DOHH2 (cell line): ENCODE results near the gene TLK2.
"Not testable (repeated sequence)": the region's sequence is repeated elsewhere in the genome, so short reads cannot be mapped to it uniquely, and the experiment has no call there.

Experiments
- H3F3A ChIP-seq: fragments of 200-600 bp; sonication (generic), shearing (Covaris generic); 2 replicates; pipeline ENCODE4 v1.6.0; 2016; ENCODE audit warnings: antibody characterized with exemption, mild to moderate bottlenecking; ENCODE audit not compliant: control insufficient read depth, insufficient read depth
- H3K27ac ChIP-seq: fragments of 200-600 bp; sonication (generic); 2 replicates; pipeline ENCODE4 v1.5.1; 2014; ENCODE audit warnings: low read depth, mild to moderate bottlenecking, low read length, moderate library complexity
- H3K27me3 ChIP-seq: fragments of 200-600 bp; sonication (generic); 2 replicates; pipeline ENCODE4 v1.6.1; 2014; ENCODE audit warnings: mild to moderate bottlenecking, low read length, mixed read lengths; ENCODE audit not compliant: control insufficient read depth
- H3K36me3 ChIP-seq: fragments of 200-600 bp; sonication (generic); 2 replicates; pipeline ENCODE4 v1.6.1; 2014; ENCODE audit warnings: mild to moderate bottlenecking, low read length, moderate library complexity, mixed read lengths; ENCODE audit not compliant: control insufficient read depth
- H3K4me1 ChIP-seq: fragments of 200-600 bp; sonication (generic); 2 replicates; pipeline ENCODE4 v1.6.1; 2014; ENCODE audit warnings: mild to moderate bottlenecking, low read length, mixed read lengths; ENCODE audit not compliant: control insufficient read depth
- H3K4me2 ChIP-seq: fragments of 200-600 bp; sonication (generic); 2 replicates; pipeline ENCODE4 v1.6.0; 2014; ENCODE audit warnings: mild to moderate bottlenecking, low read length, moderate library complexity
- H3K4me3 ChIP-seq: fragments of 200-600 bp; sonication (generic); 2 replicates; pipeline ENCODE4 v1.5.1; 2014; ENCODE audit warnings: mild to moderate bottlenecking, low read length, mixed read lengths
- H3K79me2 ChIP-seq: fragments of 200-600 bp; sonication (generic); 2 replicates; pipeline ENCODE4 v1.6.1; 2014; ENCODE audit warnings: mild to moderate bottlenecking, low read length, mixed read lengths; ENCODE audit not compliant: control insufficient read depth
- H3K9me2 ChIP-seq: fragments of 200-600 bp; sonication (generic); replicated peaks from 2 replicates; pipeline ENCODE4 v1.6.1; 2014; ENCODE audit warnings: mild to moderate bottlenecking, low read length, mixed read lengths; ENCODE audit not compliant: control insufficient read depth
- H3K9me3 ChIP-seq: fragments of 200-600 bp; sonication (generic); 2 replicates; pipeline ENCODE4 v1.6.1; 2014; ENCODE audit warnings: antibody characterized with exemption, low read length, mixed read lengths; ENCODE audit not compliant: control insufficient read depth, insufficient read depth
- H4K20me1 ChIP-seq: fragments of 200-600 bp; sonication (generic); 2 replicates; pipeline ENCODE4 v1.6.0; 2014; ENCODE audit warnings: low read depth, mild to moderate bottlenecking, antibody characterized with exemption, low read length, moderate library complexity; ENCODE audit not compliant: control insufficient read depth, insufficient read depth
- TF ChIP-seq, protein P1 (sequence below): fragments of 200-600 bp; sonication (generic); IDR thresholded peaks from one replicate; pipeline ENCODE4 v1.5.1; 2014; ENCODE audit warnings: antibody characterized with exemption, mild to moderate bottlenecking, low read depth, low read length; ENCODE audit not compliant: poor library complexity, severe bottlenecking

The TLK2 gene

DNA sequence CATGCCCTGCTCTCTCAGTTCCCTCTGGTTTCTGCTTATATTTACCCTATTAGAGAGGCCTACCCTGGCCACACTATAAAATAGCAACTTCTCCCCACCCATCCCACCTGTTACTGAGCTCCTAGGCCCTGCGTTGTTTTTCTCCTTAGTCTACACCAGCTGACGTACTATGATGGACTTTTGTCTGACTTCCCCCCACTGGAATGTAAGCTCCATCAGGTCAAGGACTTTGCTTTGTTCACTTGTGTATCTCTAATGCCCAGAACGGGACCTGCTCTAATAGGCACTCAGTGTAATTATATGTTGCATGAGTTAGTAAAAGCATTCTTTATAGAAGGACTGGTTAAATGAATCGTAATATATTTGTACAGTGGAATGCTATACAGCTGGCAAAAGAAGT lies 62.4 kb downstream of the TLK2 start:
- H3K4me1 ChIP-seq, H3K27ac ChIP-seq, H3K9me2 ChIP-seq, H3F3A ChIP-seq, H3K27me3 ChIP-seq, H4K20me1 ChIP-seq, H3K4me3 ChIP-seq, H3K4me2 ChIP-seq, H3K9me3 ChIP-seq: not testable (repeated sequence)
- Histone ChIP-seq H3K79me2 (peaks cover 36% of the 10 kb centered on the region), H3K36me3 (peaks cover 37% of the 10 kb centered on the region)

DNA sequence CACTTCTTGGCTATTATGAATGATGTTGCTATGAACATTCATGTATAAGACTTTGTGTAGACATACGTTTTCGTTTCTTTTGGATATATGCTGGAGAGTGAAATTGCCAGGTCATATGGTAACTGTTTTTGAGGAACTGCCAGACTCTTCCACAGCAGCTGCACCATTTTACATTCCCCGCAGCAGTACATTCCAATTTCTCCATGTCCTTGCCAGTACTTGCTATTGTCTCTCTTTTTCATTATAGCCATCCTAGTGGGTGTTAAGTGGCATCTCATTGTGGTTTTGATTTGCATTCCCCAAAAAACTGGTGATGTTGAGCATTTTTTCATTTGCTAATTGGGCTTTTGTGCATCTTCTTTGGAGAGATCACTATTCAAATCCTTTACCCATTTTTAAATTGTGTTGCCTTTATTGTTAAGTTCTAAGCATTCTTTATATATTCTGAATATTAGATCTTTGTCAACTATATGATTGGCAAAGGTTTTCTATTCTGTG lies 64.7 kb downstream of the TLK2 start:
- peaks cover 45% of the 10 kb centered on the region for H3K79me2 ChIP-seq
- H3K4me2 ChIP-seq, H4K20me1 ChIP-seq, H3K27ac ChIP-seq, H3K4me1 ChIP-seq, H3K9me2 ChIP-seq, H3F3A ChIP-seq, H3K4me3 ChIP-seq, H3K9me3 ChIP-seq, H3K27me3 ChIP-seq: not testable (repeated sequence)
- peaks cover 31% of the 10 kb centered on the region for H3K36me3 ChIP-seq

DNA sequence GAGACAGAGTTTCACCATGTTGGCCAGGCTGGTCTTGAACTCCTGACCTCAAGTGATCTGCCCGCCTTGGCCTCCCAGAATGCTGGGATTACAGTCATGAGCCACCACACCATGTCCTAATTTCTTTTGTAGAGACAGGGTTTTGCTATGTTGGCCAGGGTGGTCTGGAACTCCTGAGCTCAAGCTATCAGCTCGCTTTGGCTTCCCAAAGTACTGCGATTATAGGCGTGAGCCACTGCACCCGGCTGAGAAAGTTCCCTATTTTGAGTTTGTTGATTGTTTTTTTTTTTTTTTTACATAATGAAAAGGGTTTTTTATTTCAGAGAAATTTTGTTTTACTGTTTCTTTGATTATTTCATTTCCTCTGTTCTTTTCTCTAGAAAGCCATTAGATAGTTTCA lies 67.4 kb downstream of the TLK2 start:
- not testable (repeated sequence) for H3K4me2 ChIP-seq, H4K20me1 ChIP-seq, H3K9me2 ChIP-seq, H3K4me3 ChIP-seq, H3K9me3 ChIP-seq, H3K4me1 ChIP-seq, H3K27me3 ChIP-seq, H3F3A ChIP-seq, H3K27ac ChIP-seq
- H3K36me3 ChIP-seq, result peaks cover 26% of the 10 kb centered on the region
- peaks cover 37% of the 10 kb centered on the region for H3K79me2 ChIP-seq

DNA sequence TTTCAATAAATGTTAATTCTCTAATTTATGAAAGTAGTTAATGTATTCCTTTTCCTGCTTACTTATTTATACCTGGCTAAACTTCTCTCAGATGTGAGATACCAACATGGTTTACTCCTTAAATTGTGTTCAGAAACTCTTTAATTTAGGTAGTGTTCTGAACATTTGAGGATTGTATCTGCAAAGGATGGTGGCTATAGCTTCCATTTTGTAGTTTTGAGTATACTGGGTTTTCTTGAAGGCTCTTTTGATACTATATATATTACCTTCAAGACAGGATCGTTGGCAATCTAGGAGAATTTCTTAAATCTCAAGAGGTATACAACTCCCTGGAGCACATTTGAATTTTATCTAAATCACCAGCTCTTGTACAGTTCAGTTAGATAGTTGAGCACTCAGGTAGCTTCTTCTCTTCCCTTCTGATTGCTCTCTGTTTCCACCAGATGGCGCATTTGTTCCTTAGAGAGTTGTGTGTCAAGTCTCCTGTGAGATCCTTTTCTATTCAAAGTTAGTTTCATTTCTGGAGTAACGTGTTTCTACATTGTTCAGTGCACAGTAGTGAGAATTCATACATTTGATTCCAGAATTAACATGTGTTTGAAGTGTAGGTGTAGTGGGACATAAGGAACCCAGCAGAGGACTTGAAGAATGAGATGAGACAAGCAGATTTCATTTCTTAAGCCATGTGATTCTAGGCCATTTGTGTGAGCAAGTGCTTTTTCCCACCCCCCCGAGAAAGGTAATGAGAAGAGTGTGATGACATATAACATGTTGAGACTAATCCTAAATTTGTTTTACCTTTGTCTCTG lies 74.4 kb downstream of the TLK2 start:
- H3K4me3 ChIP-seq, H3K27me3 ChIP-seq, H3K27ac ChIP-seq, H3K9me3 ChIP-seq, H3K4me1 ChIP-seq, H3F3A ChIP-seq, H4K20me1 ChIP-seq, H3K9me2 ChIP-seq, H3K79me2 ChIP-seq: not testable (repeated sequence)
- Histone ChIP-seq H3K36me3 (peaks cover 30% of the 10 kb centered on the region), H3K4me2 (peak overlapping the region; percentile 44)
- TF ChIP-seq, protein P1, sequence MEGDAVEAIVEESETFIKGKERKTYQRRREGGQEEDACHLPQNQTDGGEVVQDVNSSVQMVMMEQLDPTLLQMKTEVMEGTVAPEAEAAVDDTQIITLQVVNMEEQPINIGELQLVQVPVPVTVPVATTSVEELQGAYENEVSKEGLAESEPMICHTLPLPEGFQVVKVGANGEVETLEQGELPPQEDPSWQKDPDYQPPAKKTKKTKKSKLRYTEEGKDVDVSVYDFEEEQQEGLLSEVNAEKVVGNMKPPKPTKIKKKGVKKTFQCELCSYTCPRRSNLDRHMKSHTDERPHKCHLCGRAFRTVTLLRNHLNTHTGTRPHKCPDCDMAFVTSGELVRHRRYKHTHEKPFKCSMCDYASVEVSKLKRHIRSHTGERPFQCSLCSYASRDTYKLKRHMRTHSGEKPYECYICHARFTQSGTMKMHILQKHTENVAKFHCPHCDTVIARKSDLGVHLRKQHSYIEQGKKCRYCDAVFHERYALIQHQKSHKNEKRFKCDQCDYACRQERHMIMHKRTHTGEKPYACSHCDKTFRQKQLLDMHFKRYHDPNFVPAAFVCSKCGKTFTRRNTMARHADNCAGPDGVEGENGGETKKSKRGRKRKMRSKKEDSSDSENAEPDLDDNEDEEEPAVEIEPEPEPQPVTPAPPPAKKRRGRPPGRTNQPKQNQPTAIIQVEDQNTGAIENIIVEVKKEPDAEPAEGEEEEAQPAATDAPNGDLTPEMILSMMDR, result peak; percentile 55

DNA sequence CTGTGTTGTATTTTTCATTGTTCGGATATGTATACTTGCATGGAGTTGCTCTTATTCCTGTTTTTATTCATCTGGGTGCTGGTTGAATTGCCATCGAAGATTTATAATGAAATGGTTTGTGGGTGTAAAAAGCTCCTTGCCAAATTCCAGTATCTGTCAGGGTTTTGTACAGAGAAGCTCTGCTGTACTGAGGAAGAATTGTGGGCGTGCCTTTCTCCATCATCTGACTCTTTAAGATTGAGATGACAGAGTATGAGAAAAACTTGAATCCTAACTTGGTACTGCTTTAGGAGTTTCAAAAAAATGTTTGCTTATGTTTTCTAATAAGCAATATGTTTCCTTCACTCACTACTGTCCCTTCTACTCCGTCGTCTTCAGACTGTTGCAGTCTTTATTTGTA lies 78.9 kb downstream of the TLK2 start:
- not testable (repeated sequence) for H3F3A ChIP-seq, H3K4me3 ChIP-seq, H3K27ac ChIP-seq, H3K9me2 ChIP-seq, H3K4me2 ChIP-seq, H3K9me3 ChIP-seq, H3K27me3 ChIP-seq, H3K79me2 ChIP-seq, H4K20me1 ChIP-seq, H3K4me1 ChIP-seq
- H3K36me3 ChIP-seq, result peaks cover 49% of the 10 kb centered on the region

DNA sequence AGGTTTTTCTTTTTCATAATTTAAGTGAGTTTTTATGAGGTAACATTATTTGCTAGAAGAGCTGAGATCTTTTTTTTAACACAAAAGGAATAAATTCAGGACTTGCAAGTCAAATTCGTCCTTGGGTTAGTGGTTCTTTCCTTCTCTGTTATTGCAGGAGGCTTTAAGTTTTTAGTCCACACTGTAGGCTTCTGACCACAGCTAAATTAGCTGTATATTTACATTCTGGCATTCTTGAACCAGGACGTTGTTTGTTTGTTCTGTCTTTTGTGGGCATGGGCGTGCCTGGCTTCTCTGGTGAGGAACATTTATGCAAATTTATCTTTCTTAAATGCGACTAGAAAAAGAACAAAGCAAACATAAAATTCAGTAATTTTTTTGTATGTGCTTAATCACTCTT lies 80.3 kb downstream of the TLK2 start:
- H3K9me3 ChIP-seq, H3K79me2 ChIP-seq, H3K9me2 ChIP-seq, H3K4me1 ChIP-seq, H4K20me1 ChIP-seq, H3K27ac ChIP-seq, H3K4me3 ChIP-seq, H3F3A ChIP-seq, H3K4me2 ChIP-seq, H3K27me3 ChIP-seq: not testable (repeated sequence)
- peaks cover 54% of the 10 kb centered on the region for H3K36me3 ChIP-seq

DNA sequence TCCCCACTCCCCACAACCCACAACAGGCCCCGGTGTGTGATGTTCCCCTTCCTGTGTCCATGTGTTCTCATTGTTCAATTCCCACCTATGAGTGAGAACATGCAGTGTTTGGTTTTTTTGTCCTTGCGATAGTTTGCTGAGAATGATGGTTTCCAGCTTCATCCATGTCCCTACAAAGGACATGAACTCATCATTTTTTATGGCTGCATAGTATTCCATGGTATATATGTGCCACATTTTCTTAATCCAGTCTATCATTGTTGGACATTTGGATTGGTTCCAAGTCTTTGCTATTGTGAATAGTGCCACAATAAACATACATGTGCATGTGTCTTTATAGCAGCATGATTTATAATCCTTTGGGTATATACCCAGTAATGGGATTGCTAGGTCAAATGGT lies 82.3 kb downstream of the TLK2 start:
- H3K9me2 ChIP-seq, H3K79me2 ChIP-seq, H3K27me3 ChIP-seq, H3K4me1 ChIP-seq, H3K9me3 ChIP-seq, H3K27ac ChIP-seq, H3K4me2 ChIP-seq, H3F3A ChIP-seq, H3K4me3 ChIP-seq, H4K20me1 ChIP-seq: not testable (repeated sequence)
- H3K36me3 ChIP-seq, result peaks cover 56% of the 10 kb centered on the region
